Fibroblast of mammary gland (primary cell): Measurements from ENCODE around the gene NPHP4.

Source experiments
- DNase-seq: peaks from one replicate; pipeline ENCODE4 v3.0.0-alpha.2; 2010; ENCODE audit warnings: low read depth
- H3K4me3 ChIP-seq: 2 replicates; pipeline ENCODE4 v1.5.1; 2011; ENCODE audit warnings: low read depth, mild to moderate bottlenecking, low read length, moderate library complexity; ENCODE audit not compliant: control insufficient read depth
- CTCF ChIP-seq: conservative IDR thresholded peaks from 2 replicates; pipeline ENCODE4 v1.5.1; 2011; ENCODE audit warnings: low read depth, low read length, inconsistent platforms; ENCODE audit not compliant: control insufficient read depth, insufficient read depth

The NPHP4 gene

DNA sequence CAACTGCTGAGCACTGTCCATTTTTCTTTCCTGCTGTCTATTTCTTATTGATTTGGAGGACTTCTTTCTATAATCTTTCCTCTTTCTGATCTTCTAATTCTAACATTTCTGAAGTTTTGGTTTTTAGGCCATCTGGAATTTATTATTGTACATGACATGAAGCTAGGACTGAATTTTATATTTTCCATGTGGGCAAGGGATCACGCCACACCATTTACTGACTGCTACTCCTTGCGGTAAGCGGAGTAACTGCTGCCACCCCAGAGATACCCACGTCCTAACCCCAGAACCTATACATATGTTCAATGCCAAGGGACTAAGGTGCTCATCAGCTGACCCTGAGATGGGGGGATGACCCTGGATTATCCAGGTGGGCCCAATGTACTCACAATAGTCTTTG lies 70.6 kb downstream of the NPHP4 start:
- no peak overlapping the region for H3K4me3 ChIP-seq
- no peak for DNase-seq
- TF ChIP-seq CTCF, result no peak

- TF ChIP-seq CTCF, result no peak
- DNase-seq, result no peak
- no peak overlapping the region for H3K4me3 ChIP-seq
Measured at GRCh38 chr1:5921129-5921528, 71.1 kb downstream of the NPHP4 start.

DNA sequence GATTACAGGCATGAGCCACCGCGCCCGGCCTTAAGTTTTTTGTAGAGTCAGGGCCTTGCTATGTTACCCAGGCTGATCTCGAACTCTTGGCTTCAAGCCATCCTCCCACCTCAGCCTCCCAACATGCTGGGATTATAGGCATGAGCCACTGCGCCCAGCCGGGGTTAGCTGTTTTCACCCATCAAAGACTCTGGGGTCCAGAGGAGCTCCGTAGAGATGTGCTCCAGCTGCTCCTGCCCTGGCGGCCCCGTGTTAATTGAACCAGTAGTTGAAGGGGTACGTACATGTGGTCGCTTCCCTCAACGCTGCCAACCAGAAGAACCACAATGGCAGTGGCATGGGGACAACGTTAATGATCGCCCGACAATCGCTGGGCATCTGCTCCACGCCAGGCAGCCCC lies 72.0 kb downstream of the NPHP4 start:
- no peak overlapping the region for H3K4me3 ChIP-seq
- no peak for TF ChIP-seq CTCF
- DNase-seq, result no peak

GRCh38 chr1:5918275-5918649 lies 74.0 kb downstream of the NPHP4 start:
- DNase-seq, result no peak
- no peak for TF ChIP-seq CTCF
- H3K4me3 ChIP-seq, result no peak overlapping the region

DNA sequence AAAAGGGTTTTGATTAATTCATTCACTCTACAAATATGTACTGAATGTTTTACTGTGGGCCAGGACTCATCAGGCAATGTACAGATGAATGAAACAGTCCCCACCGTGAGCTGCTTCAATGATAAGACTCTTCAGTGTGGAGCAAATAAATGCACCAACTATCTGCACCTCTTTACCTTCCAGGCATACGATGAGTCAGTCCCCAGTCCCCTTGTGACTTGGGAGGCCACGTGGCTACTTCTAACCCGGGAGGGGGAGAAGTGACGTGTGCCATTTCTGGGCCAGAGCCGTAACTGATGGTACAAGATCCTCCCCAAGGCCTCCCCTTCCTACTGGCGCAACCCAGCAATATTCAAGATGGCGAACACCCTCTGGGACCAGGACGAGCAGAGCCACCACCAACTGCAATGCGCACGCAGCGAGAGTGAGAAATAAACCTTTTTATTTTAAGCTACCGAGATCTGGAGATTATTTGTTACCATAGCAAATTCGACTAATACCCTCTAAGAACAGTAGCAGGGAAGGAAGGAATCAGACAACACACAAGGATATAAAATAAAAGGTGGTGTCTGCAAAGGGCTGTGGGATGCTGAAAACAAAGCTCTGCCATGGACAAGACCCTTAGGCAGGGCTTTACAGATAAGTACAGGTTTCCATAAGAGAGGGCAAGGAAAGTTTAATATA lies 74.5 kb downstream of the NPHP4 start:
- no peak for DNase-seq
- H3K4me3 ChIP-seq, result no peak overlapping the region
- no peak for TF ChIP-seq CTCF

GRCh38 chr1:5917281-5917590 lies 75.0 kb downstream of the NPHP4 start:
- no peak for DNase-seq
- no peak for TF ChIP-seq CTCF
- H3K4me3 ChIP-seq, result no peak overlapping the region
